ENCODE data around the gene DNAJC30.

DNAJC30 gene

DNA sequence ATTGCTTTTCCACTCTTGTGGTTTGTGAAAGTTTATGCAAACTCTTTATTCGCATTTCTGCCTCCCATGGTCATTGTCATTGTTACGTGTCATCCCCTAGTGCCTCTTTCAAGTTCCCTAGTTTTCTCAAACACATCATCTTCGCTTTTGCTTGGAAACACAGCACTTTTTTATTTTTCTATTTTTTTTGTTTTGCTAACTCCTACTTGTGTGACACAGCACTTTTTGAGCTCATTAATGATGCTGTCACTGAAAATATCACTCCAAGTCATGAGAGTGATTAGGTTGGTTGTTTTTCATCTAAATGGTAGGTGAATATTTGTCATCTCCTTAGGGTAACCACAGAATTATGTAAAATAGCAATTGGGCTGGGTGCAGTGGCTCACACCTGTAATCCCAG is 44.7 kb upstream of the DNAJC30 start:
- Histone ChIP-seq H3K18ac (ENCODE audit: low read length) (no peak overlapping the region), H2AK5ac (ENCODE audit: low read depth, low read length) (no peak overlapping the region), H3K23ac (ENCODE audit: low read depth, low read length, poor library complexity) (no peak overlapping the region), H2BK5ac (ENCODE audit: low read length) (no peak overlapping the region), H3K27ac (replicated peaks; ENCODE audit: low read length) (no peak overlapping the region), H4K91ac (ENCODE audit: low read depth, low read length, poor library complexity) (no peak overlapping the region), H3K36me3 (replicated peaks in 1 of 2; ENCODE audit: control insufficient read depth in 2 of 2, insufficient read depth in 2 of 2, low read length in 2 of 2) (no peaks in the 10 kb centered on the region), H4K8ac (ENCODE audit: low read depth, low read length) (no peak overlapping the region), H3K4me1 (ENCODE audit: control insufficient read depth in 2 of 2, insufficient read depth in 1 of 2, low read depth in 1 of 2, low read length in 2 of 2) (peaks cover 0 to 5% of the 10 kb centered on the region in 2 donors), H3K9ac (ENCODE audit: low read depth, low read length, poor library complexity) (no peak overlapping the region), H3K14ac (ENCODE audit: low read length) (no peak overlapping the region), H3K4ac (ENCODE audit: low read length) (no peak overlapping the region), H3K9me3 (replicated peaks in 1 of 2; ENCODE audit: control insufficient read depth in 2 of 2, insufficient read depth in 1 of 2, low read depth in 1 of 2, low read length in 2 of 2) (no peaks in the 10 kb centered on the region), H3K4me2 (ENCODE audit: insufficient read depth, low read length, poor library complexity, severe bottlenecking) (no peak overlapping the region), H2BK15ac (ENCODE audit: low read length) (no peak overlapping the region), H2BK120ac (ENCODE audit: low read depth, low read length) (no peak overlapping the region), H3K4me3 (ENCODE audit: low read length in 2 of 2) (no peak overlapping the region), H2BK12ac (ENCODE audit: low read length) (no peak overlapping the region), H3K79me1 (ENCODE audit: low read depth, low read length) (no peaks in the 10 kb centered on the region), H2AFZ (ENCODE audit: low read length) (no peak overlapping the region), H3K27me3 (ENCODE audit: control insufficient read depth in 3 of 3, insufficient read depth in 3 of 3, low read depth in 1 of 3, low read length in 3 of 3) (peaks cover 0 to 17% (median 0%) of the 10 kb centered on the region in 3 experiments)
- DNase-seq (ENCODE audit: low spot score) = no peak
- WGBS, 2 donors (ENCODE audit: extremely low coverage in 2 of 2, insufficient read length in 2 of 2, insufficient replicate concordance in 1 of 2) = no CpG with 5 or more reads among the region's 3 CpGs

DNA sequence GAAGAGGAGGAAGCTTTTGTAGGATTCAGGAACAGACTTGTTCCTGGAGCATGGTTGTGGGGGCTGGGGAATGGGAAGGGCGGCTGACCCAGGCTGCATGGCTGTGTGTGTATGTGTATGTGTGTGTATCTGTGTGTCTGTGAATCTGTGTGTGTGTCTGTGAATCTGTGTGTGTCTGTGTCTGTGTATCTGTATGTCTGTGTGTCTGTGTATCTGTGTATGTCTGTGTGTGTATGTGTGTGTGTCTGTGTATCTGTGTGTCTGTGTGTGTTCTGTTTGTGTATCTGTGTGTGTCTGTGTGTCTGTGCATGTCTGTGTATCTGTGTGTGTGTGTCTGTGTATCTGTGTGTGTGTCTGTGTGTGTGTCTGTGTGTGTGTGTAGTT is 42.8 kb upstream of the DNAJC30 start:
- Histone ChIP-seq H3K4ac (ENCODE audit: low read length) (no peak overlapping the region), H3K36me3 (replicated peaks in 1 of 2; ENCODE audit: control insufficient read depth in 2 of 2, insufficient read depth in 2 of 2, low read length in 2 of 2) (no peaks in the 10 kb centered on the region), H3K14ac (ENCODE audit: low read length) (no peak overlapping the region), H3K27me3 (ENCODE audit: control insufficient read depth in 3 of 3, insufficient read depth in 3 of 3, low read depth in 1 of 3, low read length in 3 of 3) (peaks cover 0 to 25% (median 0%) of the 10 kb centered on the region in 3 experiments), H2BK15ac (ENCODE audit: low read length) (no peak overlapping the region), H2AK5ac (ENCODE audit: low read depth, low read length) (peak overlapping the region; percentile 23), H4K91ac (ENCODE audit: low read depth, low read length, poor library complexity) (no peak overlapping the region), H4K8ac (ENCODE audit: low read depth, low read length) (no peak overlapping the region), H2BK5ac (ENCODE audit: low read length) (no peak overlapping the region), H3K4me2 (ENCODE audit: insufficient read depth, low read length, poor library complexity, severe bottlenecking) (no peak overlapping the region), H3K27ac (replicated peaks; ENCODE audit: low read length) (no peak overlapping the region), H2BK120ac (ENCODE audit: low read depth, low read length) (no peak overlapping the region), H3K9me3 (replicated peaks in 1 of 2; ENCODE audit: control insufficient read depth in 2 of 2, insufficient read depth in 1 of 2, low read depth in 1 of 2, low read length in 2 of 2) (no peaks in the 10 kb centered on the region), H2AFZ (ENCODE audit: low read length) (no peak overlapping the region), H3K79me1 (ENCODE audit: low read depth, low read length) (no peaks in the 10 kb centered on the region), H3K23ac (ENCODE audit: low read depth, low read length, poor library complexity) (no peak overlapping the region), H3K4me3 (ENCODE audit: low read length in 2 of 2) (no peak overlapping the region), H3K4me1 (ENCODE audit: control insufficient read depth in 2 of 2, insufficient read depth in 1 of 2, low read depth in 1 of 2, low read length in 2 of 2) (peaks cover 0 to 5% of the 10 kb centered on the region in 2 donors), H3K9ac (ENCODE audit: low read depth, low read length, poor library complexity) (no peak overlapping the region), H3K18ac (ENCODE audit: low read length) (no peak overlapping the region), H2BK12ac (ENCODE audit: low read length) (peak overlapping the region; percentile 59)
- no CpG with 5 or more reads among the region's 1 CpG for WGBS, 2 donors (ENCODE audit: extremely low coverage in 2 of 2, insufficient read length in 2 of 2, insufficient replicate concordance in 1 of 2)
- DNase-seq (ENCODE audit: low spot score) = no peak

DNA sequence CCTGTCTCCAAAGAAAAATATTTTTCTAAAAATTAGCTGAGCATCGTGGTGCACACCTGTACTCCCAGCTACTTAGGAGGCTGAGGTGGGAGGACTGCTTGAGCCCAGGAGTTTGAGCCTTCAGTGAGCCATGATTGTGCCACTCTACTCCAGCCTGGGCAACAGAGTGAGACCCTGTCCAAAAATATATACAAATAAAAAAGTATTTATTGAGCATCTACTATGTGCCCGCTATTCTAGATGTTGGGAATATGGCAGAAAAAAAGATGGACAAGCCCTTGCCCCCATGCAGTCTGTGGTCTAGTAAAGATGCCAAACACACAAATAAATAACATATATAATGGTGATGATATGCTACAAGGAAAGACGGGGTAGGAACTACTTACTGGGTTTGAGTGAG is 40.6 kb upstream of the DNAJC30 start:
- H2BK15ac ChIP-seq (ENCODE audit: low read length) = no peak overlapping the region
- H3K4me3 ChIP-seq (ENCODE audit: low read length in 2 of 2) = no peak overlapping the region
- H2BK120ac ChIP-seq (ENCODE audit: low read depth, low read length) = no peak overlapping the region
- no peak overlapping the region for H2AK5ac ChIP-seq (ENCODE audit: low read depth, low read length)
- no peak overlapping the region for H3K4ac ChIP-seq (ENCODE audit: low read length)
- H3K9me3 ChIP-seq (replicated peaks in 1 of 2; ENCODE audit: control insufficient read depth in 2 of 2, insufficient read depth in 1 of 2, low read depth in 1 of 2, low read length in 2 of 2) = no peaks in the 10 kb centered on the region
- no peak overlapping the region for H3K4me2 ChIP-seq (ENCODE audit: insufficient read depth, low read length, poor library complexity, severe bottlenecking)
- DNase-seq (ENCODE audit: low spot score) = no peak
- no peak overlapping the region for H3K27ac ChIP-seq (replicated peaks; ENCODE audit: low read length)
- no peak overlapping the region for H3K9ac ChIP-seq (ENCODE audit: low read depth, low read length, poor library complexity)
- H3K36me3 ChIP-seq (replicated peaks in 1 of 2; ENCODE audit: control insufficient read depth in 2 of 2, insufficient read depth in 2 of 2, low read length in 2 of 2) = no peaks in the 10 kb centered on the region
- H3K4me1 ChIP-seq (ENCODE audit: control insufficient read depth in 2 of 2, insufficient read depth in 1 of 2, low read depth in 1 of 2, low read length in 2 of 2) = no peaks in the 10 kb centered on the region
- H2BK12ac ChIP-seq (ENCODE audit: low read length) = no peak overlapping the region
- no peak overlapping the region for H3K14ac ChIP-seq (ENCODE audit: low read length)
- H2BK5ac ChIP-seq (ENCODE audit: low read length) = no peak overlapping the region
- H2AFZ ChIP-seq (ENCODE audit: low read length) = no peak overlapping the region
- no CpG with 5 or more reads among the region's 3 CpGs for WGBS, 2 donors (ENCODE audit: extremely low coverage in 2 of 2, insufficient read length in 2 of 2, insufficient replicate concordance in 1 of 2)
- H3K23ac ChIP-seq (ENCODE audit: low read depth, low read length, poor library complexity) = no peak overlapping the region
- H4K91ac ChIP-seq (ENCODE audit: low read depth, low read length, poor library complexity) = no peak overlapping the region
- H4K8ac ChIP-seq (ENCODE audit: low read depth, low read length) = no peak overlapping the region
- peaks cover 0 to 33% (median 6%) of the 10 kb centered on the region in 3 experiments for H3K27me3 ChIP-seq (ENCODE audit: control insufficient read depth in 3 of 3, insufficient read depth in 3 of 3, low read depth in 1 of 3, low read length in 3 of 3)
- no peak overlapping the region for H3K18ac ChIP-seq (ENCODE audit: low read length)
- H3K79me1 ChIP-seq (ENCODE audit: low read depth, low read length) = peaks cover 5% of the 10 kb centered on the region

DNA sequence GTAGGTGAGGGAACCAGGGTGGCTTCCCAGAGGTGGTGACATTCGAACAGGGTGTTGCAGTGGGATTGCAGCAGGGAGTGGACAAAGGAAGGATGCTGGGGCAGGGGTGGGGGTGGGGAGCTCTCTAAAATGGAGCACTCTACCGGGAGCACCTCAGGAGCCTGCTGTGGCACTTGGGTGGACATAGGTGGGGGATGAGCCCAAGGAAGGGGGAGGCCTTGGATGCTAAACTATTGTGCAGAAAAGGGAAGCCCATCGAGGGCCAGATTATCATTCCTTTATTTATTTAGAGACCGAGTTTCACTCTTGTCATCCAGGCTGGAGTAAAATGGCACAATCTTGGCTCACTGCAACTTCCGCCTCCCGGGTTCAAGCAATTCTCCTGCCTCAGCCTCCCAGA is 39.5 kb upstream of the DNAJC30 start:
- H2BK120ac ChIP-seq (ENCODE audit: low read depth, low read length) = no peak overlapping the region
- no peak overlapping the region for H2BK5ac ChIP-seq (ENCODE audit: low read length)

More for the DNA sequence above, 39.5 kb upstream of the DNAJC30 start:
- WGBS, 2 donors (ENCODE audit: extremely low coverage in 2 of 2, insufficient read length in 2 of 2, insufficient replicate concordance in 1 of 2) = no CpG with 5 or more reads among the region's 6 CpGs
- Histone ChIP-seq H2AFZ (ENCODE audit: low read length) (no peak overlapping the region), H3K27me3 (ENCODE audit: control insufficient read depth in 3 of 3, insufficient read depth in 3 of 3, low read depth in 1 of 3, low read length in 3 of 3) (peaks cover 0 to 33% (median 8%) of the 10 kb centered on the region in 3 experiments), H3K4me1 (ENCODE audit: control insufficient read depth in 2 of 2, insufficient read depth in 1 of 2, low read depth in 1 of 2, low read length in 2 of 2) (peaks cover 0 to 4% of the 10 kb centered on the region in 2 donors), H3K4me3 (ENCODE audit: low read length in 2 of 2) (no peak overlapping the region), H3K9me3 (replicated peaks in 1 of 2; ENCODE audit: control insufficient read depth in 2 of 2, insufficient read depth in 1 of 2, low read depth in 1 of 2, low read length in 2 of 2) (no peaks in the 10 kb centered on the region), H3K79me1 (ENCODE audit: low read depth, low read length) (peaks cover 8% of the 10 kb centered on the region), H3K4ac (ENCODE audit: low read length) (no peak overlapping the region), H3K9ac (ENCODE audit: low read depth, low read length, poor library complexity) (no peak overlapping the region), H3K14ac (ENCODE audit: low read length) (no peak overlapping the region), H2BK12ac (ENCODE audit: low read length) (no peak overlapping the region), H4K91ac (ENCODE audit: low read depth, low read length, poor library complexity) (no peak overlapping the region), H3K18ac (ENCODE audit: low read length) (no peak overlapping the region), H2AK5ac (ENCODE audit: low read depth, low read length) (no peak overlapping the region), H3K23ac (ENCODE audit: low read depth, low read length, poor library complexity) (no peak overlapping the region), H4K8ac (ENCODE audit: low read depth, low read length) (no peak overlapping the region), H3K27ac (replicated peaks; ENCODE audit: low read length) (no peak overlapping the region), H3K4me2 (ENCODE audit: insufficient read depth, low read length, poor library complexity, severe bottlenecking) (no peak overlapping the region), H2BK15ac (ENCODE audit: low read length) (no peak overlapping the region), H3K36me3 (replicated peaks in 1 of 2; ENCODE audit: control insufficient read depth in 2 of 2, insufficient read depth in 2 of 2, low read length in 2 of 2) (no peaks in the 10 kb centered on the region)
- DNase-seq (ENCODE audit: low spot score) = no peak
